DOHH2 (cell line): ENCODE data around the gene OGG1.
A peak's percentile ranks its signal among the peaks of the same experiment; 100 is the strongest.

Experiments used
- H3F3A ChIP-seq: fragments of 200-600 bp; sonication (generic), shearing (Covaris generic); 2 replicates; pipeline ENCODE4 v1.6.0; 2016; ENCODE audit warnings: antibody characterized with exemption, mild to moderate bottlenecking; ENCODE audit not compliant: control insufficient read depth, insufficient read depth
- H3K27ac ChIP-seq: fragments of 200-600 bp; sonication (generic); 2 replicates; pipeline ENCODE4 v1.5.1; 2014; ENCODE audit warnings: low read depth, mild to moderate bottlenecking, low read length, moderate library complexity
- H3K27me3 ChIP-seq: fragments of 200-600 bp; sonication (generic); 2 replicates; pipeline ENCODE4 v1.6.1; 2014; ENCODE audit warnings: mild to moderate bottlenecking, low read length, mixed read lengths; ENCODE audit not compliant: control insufficient read depth
- H3K36me3 ChIP-seq: fragments of 200-600 bp; sonication (generic); 2 replicates; pipeline ENCODE4 v1.6.1; 2014; ENCODE audit warnings: mild to moderate bottlenecking, low read length, moderate library complexity, mixed read lengths; ENCODE audit not compliant: control insufficient read depth
- H3K4me1 ChIP-seq: fragments of 200-600 bp; sonication (generic); 2 replicates; pipeline ENCODE4 v1.6.1; 2014; ENCODE audit warnings: mild to moderate bottlenecking, low read length, mixed read lengths; ENCODE audit not compliant: control insufficient read depth
- H3K4me2 ChIP-seq: fragments of 200-600 bp; sonication (generic); 2 replicates; pipeline ENCODE4 v1.6.0; 2014; ENCODE audit warnings: mild to moderate bottlenecking, low read length, moderate library complexity
- H3K4me3 ChIP-seq: fragments of 200-600 bp; sonication (generic); 2 replicates; pipeline ENCODE4 v1.5.1; 2014; ENCODE audit warnings: mild to moderate bottlenecking, low read length, mixed read lengths
- H3K79me2 ChIP-seq: fragments of 200-600 bp; sonication (generic); 2 replicates; pipeline ENCODE4 v1.6.1; 2014; ENCODE audit warnings: mild to moderate bottlenecking, low read length, mixed read lengths; ENCODE audit not compliant: control insufficient read depth
- H3K9me2 ChIP-seq: fragments of 200-600 bp; sonication (generic); replicated peaks from 2 replicates; pipeline ENCODE4 v1.6.1; 2014; ENCODE audit warnings: mild to moderate bottlenecking, low read length, mixed read lengths; ENCODE audit not compliant: control insufficient read depth
- H3K9me3 ChIP-seq: fragments of 200-600 bp; sonication (generic); 2 replicates; pipeline ENCODE4 v1.6.1; 2014; ENCODE audit warnings: antibody characterized with exemption, low read length, mixed read lengths; ENCODE audit not compliant: control insufficient read depth, insufficient read depth
- H4K20me1 ChIP-seq: fragments of 200-600 bp; sonication (generic); 2 replicates; pipeline ENCODE4 v1.6.0; 2014; ENCODE audit warnings: low read depth, mild to moderate bottlenecking, antibody characterized with exemption, low read length, moderate library complexity; ENCODE audit not compliant: control insufficient read depth, insufficient read depth
- CTCF ChIP-seq: fragments of 200-600 bp; sonication (generic); IDR thresholded peaks from one replicate; pipeline ENCODE4 v1.5.1; 2014; ENCODE audit warnings: antibody characterized with exemption, mild to moderate bottlenecking, low read depth, low read length; ENCODE audit not compliant: poor library complexity, severe bottlenecking
- EZH2phosphoT487 ChIP-seq: fragments of 200-600 bp; sonication (generic); IDR thresholded peaks from 2 replicates; pipeline ENCODE4 v1.6.1; 2017; ENCODE audit warnings: borderline replicate concordance, mild to moderate bottlenecking, antibody characterized with exemption, low read length, moderate library complexity, mixed read lengths

OGG1 gene

GRCh38 chr3:9779075-9779593 lies 29.4 kb downstream of the OGG1 start:
- H3K4me1 ChIP-seq = peaks cover 70% of the 10 kb centered on the region
- no peaks in the 10 kb centered on the region for H3K9me3 ChIP-seq
- H3K36me3 ChIP-seq = peaks cover 34% of the 10 kb centered on the region
- H3K4me2 ChIP-seq = peak overlapping the region; percentile 95
- H3K9me2 ChIP-seq = no peaks in the 10 kb centered on the region
- no peak for TF ChIP-seq EZH2phosphoT487
- TF ChIP-seq CTCF = no peak
- H4K20me1 ChIP-seq = no peaks in the 10 kb centered on the region
- peak overlapping the region; percentile 99 for H3K27ac ChIP-seq
- no peaks in the 10 kb centered on the region for H3K27me3 ChIP-seq
- peaks cover 30% of the 10 kb centered on the region for H3F3A ChIP-seq
- H3K79me2 ChIP-seq = no peaks in the 10 kb centered on the region
- peak overlapping the region; percentile 70 for H3K4me3 ChIP-seq

GRCh38 chr3:9779721-9780457 lies 30.1 kb downstream of the OGG1 start:
- TF ChIP-seq EZH2phosphoT487 (no peak), CTCF (no peak)
- H3F3A ChIP-seq = peaks cover 29% of the 10 kb centered on the region
- no peaks in the 10 kb centered on the region for H3K9me2 ChIP-seq
- peak overlapping the region; percentile 95 for H3K4me2 ChIP-seq
- H3K9me3 ChIP-seq = no peaks in the 10 kb centered on the region
- no peaks in the 10 kb centered on the region for H4K20me1 ChIP-seq
- peak overlapping the region; percentile 99 for H3K27ac ChIP-seq
- peaks cover 70% of the 10 kb centered on the region for H3K4me1 ChIP-seq
- H3K36me3 ChIP-seq = peaks cover 35% of the 10 kb centered on the region
- H3K79me2 ChIP-seq = no peaks in the 10 kb centered on the region
- H3K4me3 ChIP-seq = peak overlapping the region; percentile 70
- no peaks in the 10 kb centered on the region for H3K27me3 ChIP-seq

GRCh38 chr3:9780458-9780812 lies 30.7 kb downstream of the OGG1 start:
- no peaks in the 10 kb centered on the region for H3K9me2 ChIP-seq
- peak overlapping the region; percentile 95 for H3K4me2 ChIP-seq
- H3K27ac ChIP-seq = peak overlapping the region; percentile 99
- TF ChIP-seq EZH2phosphoT487 = no peak
- H3K4me3 ChIP-seq = peak overlapping the region; percentile 70
- no peaks in the 10 kb centered on the region for H3K79me2 ChIP-seq
- no peaks in the 10 kb centered on the region for H4K20me1 ChIP-seq
- H3K36me3 ChIP-seq = peaks cover 40% of the 10 kb centered on the region
- no peaks in the 10 kb centered on the region for H3K27me3 ChIP-seq
- H3K4me1 ChIP-seq = peaks cover 70% of the 10 kb centered on the region
- peaks cover 31% of the 10 kb centered on the region for H3F3A ChIP-seq
- no peaks in the 10 kb centered on the region for H3K9me3 ChIP-seq

- no peaks in the 10 kb centered on the region for H3K9me2 ChIP-seq
- H4K20me1 ChIP-seq = no peaks in the 10 kb centered on the region
- H3F3A ChIP-seq = peaks cover 31% of the 10 kb centered on the region
- H3K27ac ChIP-seq = peak overlapping the region; percentile 99
- H3K36me3 ChIP-seq = peaks cover 43% of the 10 kb centered on the region
- no peaks in the 10 kb centered on the region for H3K27me3 ChIP-seq
- H3K4me1 ChIP-seq = peaks cover 68% of the 10 kb centered on the region
- H3K4me2 ChIP-seq = peak overlapping the region; percentile 95
- no peak for TF ChIP-seq EZH2phosphoT487
- peak overlapping the region; percentile 70 for H3K4me3 ChIP-seq
- no peaks in the 10 kb centered on the region for H3K9me3 ChIP-seq
- no peaks in the 10 kb centered on the region for H3K79me2 ChIP-seq
These were observed 31.2 kb downstream of the OGG1 start for GRCh38 chr3:9780910-9781309.
